Measurements from ENCODE around the gene SF3A2. TPM values are rescaled to one million over a fixed set of nuclear protein-coding genes. Genes with fewer than 3 reads are reported as not detected.

The SF3A2 gene
- total RNA-seq, 6 experiments from 2014 or later = 48.7 to 60.6 (median 54.8) TPM

Small RNA genes within 50 kb of the gene (microRNA-seq; reads per million reads assigned to microRNA genes)
- gene MIR1227 (17.8 reads per million, percentile 24 among the genes with 10 or more reads in this experiment), gene MIR4321 (not detected)

Other genes starting within 250 kb of the SF3A2 start
- gene BTBD2, start 221.1 kb upstream of the SF3A2 start, total RNA-seq (2021; fragmentation: NEBNext Ultra II Directional; extraction: Animal tissue kit (Norgen Biotek cat#: 25700)) = 10 to 100 TPM; 74.1 to 95.6 (median 84.7) TPM
- 10 to 100 TPM; 61.5 to 82.9 (median 65.2) TPM for gene MKNK2, start 185.6 kb upstream of the SF3A2 start, total RNA-seq (2021; fragmentation: NEBNext Ultra II Directional; extraction: Animal tissue kit (Norgen Biotek cat#: 25700))
- gene MOB3A, start 140.5 kb upstream of the SF3A2 start, total RNA-seq (2021; fragmentation: NEBNext Ultra II Directional; extraction: Animal tissue kit (Norgen Biotek cat#: 25700)) = 10 to 100 TPM; 47.1 to 52.6 (median 51.2) TPM
- 1 to 10 TPM in 5 of 6 experiments, under 1 TPM in 1; 0.68 to 1.9 (median 1.5) TPM for gene IZUMO4, start 139.9 kb upstream of the SF3A2 start, total RNA-seq (2021; fragmentation: NEBNext Ultra II Directional; extraction: Animal tissue kit (Norgen Biotek cat#: 25700))
- gene AP3D1, start 85.3 kb upstream of the SF3A2 start, total RNA-seq (2021; fragmentation: NEBNext Ultra II Directional; extraction: Animal tissue kit (Norgen Biotek cat#: 25700)) = 100 to 1,000 TPM; 139 to 169 (median 151) TPM
- gene DOT1L, start 72.9 kb upstream of the SF3A2 start, total RNA-seq (2021; fragmentation: NEBNext Ultra II Directional; extraction: Animal tissue kit (Norgen Biotek cat#: 25700)) = 10 to 100 TPM; 18.5 to 22.9 (median 21.3) TPM
- gene PLEKHJ1, start 495 bp upstream of the SF3A2 start, total RNA-seq (2021; fragmentation: NEBNext Ultra II Directional; extraction: Animal tissue kit (Norgen Biotek cat#: 25700)) = 10 to 100 TPM; 45.9 to 57.3 (median 50.2) TPM
- gene AMH, start 12.5 kb downstream of the SF3A2 start, total RNA-seq (2021; fragmentation: NEBNext Ultra II Directional; extraction: Animal tissue kit (Norgen Biotek cat#: 25700)) = 1 to 10 TPM in 5 of 6 experiments, under 1 TPM in 1; 0.98 to 2.3 (median 1.4) TPM
- gene JSRP1, start 19.6 kb downstream of the SF3A2 start, total RNA-seq (2021; fragmentation: NEBNext Ultra II Directional; extraction: Animal tissue kit (Norgen Biotek cat#: 25700)) = under 1 TPM; 0.27 to 0.99 (median 0.72) TPM
- under 1 TPM; 0.07 to 0.53 (median 0.36) TPM for gene PEAK3, start 45.4 kb downstream of the SF3A2 start, total RNA-seq (2021; fragmentation: NEBNext Ultra II Directional; extraction: Animal tissue kit (Norgen Biotek cat#: 25700))
- gene LINGO3, start 71.3 kb downstream of the SF3A2 start, total RNA-seq (2021; fragmentation: NEBNext Ultra II Directional; extraction: Animal tissue kit (Norgen Biotek cat#: 25700)) = not detected
- 100 to 1,000 TPM in 5 of 6 experiments, 10 to 100 TPM in 1; 92.1 to 137 (median 118) TPM for gene LSM7, start 91.8 kb downstream of the SF3A2 start, total RNA-seq (2021; fragmentation: NEBNext Ultra II Directional; extraction: Animal tissue kit (Norgen Biotek cat#: 25700))
- gene SPPL2B, start 91.9 kb downstream of the SF3A2 start, total RNA-seq (2021; fragmentation: NEBNext Ultra II Directional; extraction: Animal tissue kit (Norgen Biotek cat#: 25700)) = 10 to 100 TPM; 32.9 to 41.8 (median 33.9) TPM
- not detected for gene TMPRSS9, start 123.4 kb downstream of the SF3A2 start, total RNA-seq (2021; fragmentation: NEBNext Ultra II Directional; extraction: Animal tissue kit (Norgen Biotek cat#: 25700))
- gene TIMM13, start 190.8 kb downstream of the SF3A2 start, total RNA-seq (2021; fragmentation: NEBNext Ultra II Directional; extraction: Animal tissue kit (Norgen Biotek cat#: 25700)) = 100 to 1,000 TPM in 3 of 6 experiments, 10 to 100 TPM in 3; 87.2 to 124 (median 98.8) TPM
- gene LMNB2, start 220.1 kb downstream of the SF3A2 start, total RNA-seq (2021; fragmentation: NEBNext Ultra II Directional; extraction: Animal tissue kit (Norgen Biotek cat#: 25700)) = 100 to 1,000 TPM in 5 of 6 experiments, 10 to 100 TPM in 1; 77.6 to 131 (median 121) TPM
- 10 to 100 TPM; 35.5 to 55.7 (median 39.1) TPM for gene GADD45B, start 239.3 kb downstream of the SF3A2 start, total RNA-seq (2021; fragmentation: NEBNext Ultra II Directional; extraction: Animal tissue kit (Norgen Biotek cat#: 25700))